Activated naive CD8-positive, alpha-beta T cell treated with anti-CD3 and anti-CD28 coated beads, Interleukin-2, amount 50 U/mL, for 24 hours (primary cell): Measurements from ENCODE around the gene KREMEN1.

Source experiments
- ATAC-seq: fragments of 150-1000 bp; cut with Tn5 transposase; one replicate; pipeline ENCODE4 v1.10.0; 2021
- DNase-seq: peaks from one replicate; pipeline ENCODE4 v3.0.0; 2021
- H3K27ac Mint-ChIP-seq: one replicate; pipeline ENCODE4 v1.8.0; 2021; ENCODE audit warnings: mild to moderate bottlenecking, mixed read lengths
- H3K27me3 Mint-ChIP-seq: one replicate; pipeline ENCODE4 v1.8.0; 2021; ENCODE audit warnings: mixed read lengths
- H3K36me3 Mint-ChIP-seq: one replicate; pipeline ENCODE4 v1.8.0; 2021; ENCODE audit warnings: low read depth, mixed read lengths
- H3K4me1 Mint-ChIP-seq: one replicate; pipeline ENCODE4 v1.8.0; 2021; ENCODE audit warnings: mixed read lengths
- H3K4me3 Mint-ChIP-seq: one replicate; pipeline ENCODE4 v1.8.0; 2021; ENCODE audit warnings: mild to moderate bottlenecking, moderate library complexity, mixed read lengths
- H3K9me3 Mint-ChIP-seq: one replicate; pipeline ENCODE4 v1.8.0; 2021; ENCODE audit warnings: mixed read lengths

KREMEN1 gene

DNA sequence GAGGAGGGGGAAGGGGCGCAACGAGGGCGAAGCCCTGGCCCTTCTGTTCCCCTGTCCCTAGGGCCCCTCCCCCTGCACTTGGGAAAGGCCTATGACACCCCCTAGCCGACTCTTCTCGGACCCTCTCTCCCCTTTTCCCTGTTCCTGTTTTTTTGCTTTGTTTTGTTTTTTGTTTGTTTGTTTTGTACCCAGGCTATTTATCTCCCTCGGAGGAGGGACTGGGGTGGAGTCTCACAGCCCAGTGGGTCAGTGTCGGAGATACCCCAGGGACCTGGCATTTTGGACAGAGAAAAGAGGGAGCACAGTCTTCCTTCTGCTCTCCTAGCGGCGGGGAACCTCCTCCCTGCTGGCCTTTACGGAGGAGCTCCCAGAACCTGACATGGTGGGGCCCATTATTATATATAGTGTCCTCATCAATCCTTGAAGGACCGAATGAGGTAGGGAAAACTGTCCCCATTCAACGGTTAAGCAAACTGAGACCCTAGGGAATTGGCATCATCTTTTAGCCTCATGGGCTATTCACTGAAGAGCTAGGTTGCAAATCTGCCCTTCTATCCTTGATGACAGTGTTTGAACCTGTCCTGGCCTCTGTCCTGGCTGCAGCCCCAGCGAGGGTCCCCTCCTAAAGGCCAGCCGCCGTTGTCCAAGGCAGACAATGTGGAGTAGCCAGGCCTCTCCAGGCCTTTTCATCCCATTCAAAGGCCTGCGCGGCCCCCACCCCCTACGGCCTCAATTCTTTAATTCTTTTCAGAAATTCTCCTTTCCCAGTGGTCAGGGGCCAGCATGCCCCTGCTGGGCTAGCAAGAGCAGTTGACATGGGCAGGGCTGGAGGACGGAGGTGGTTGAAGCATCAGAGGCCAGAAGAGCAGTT, 133.8 kb downstream of the KREMEN1 start:
- no peaks in the 10 kb centered on the region for H3K9me3 Mint-ChIP-seq
- H3K27ac Mint-ChIP-seq, result no peak overlapping the region
- peak overlapping the region; percentile 51 for H3K4me3 Mint-ChIP-seq
- ATAC-seq (no peak), DNase-seq (no peak)
- peaks cover 48% of the 10 kb centered on the region for H3K27me3 Mint-ChIP-seq
- no peaks in the 10 kb centered on the region for H3K36me3 Mint-ChIP-seq
- peaks cover 30% of the 10 kb centered on the region for H3K4me1 Mint-ChIP-seq

- H3K4me3 Mint-ChIP-seq, result no peak overlapping the region
- H3K27ac Mint-ChIP-seq, result no peak overlapping the region
- peaks cover 44% of the 10 kb centered on the region for H3K27me3 Mint-ChIP-seq
- DNase-seq (no peak), ATAC-seq (no peak)
- no peaks in the 10 kb centered on the region for H3K36me3 Mint-ChIP-seq
- no peaks in the 10 kb centered on the region for H3K9me3 Mint-ChIP-seq
- peaks cover 25% of the 10 kb centered on the region for H3K4me1 Mint-ChIP-seq
Observed at GRCh38 chr22:29207243-29207550, 134.4 kb downstream of the KREMEN1 start.

GRCh38 chr22:29207562-29208501, 135.0 kb downstream of the KREMEN1 start:
- H3K36me3 Mint-ChIP-seq, result no peaks in the 10 kb centered on the region
- H3K27me3 Mint-ChIP-seq, result peaks cover 43% of the 10 kb centered on the region
- H3K27ac Mint-ChIP-seq, result no peak overlapping the region
- ATAC-seq, result no peak
- H3K9me3 Mint-ChIP-seq, result no peaks in the 10 kb centered on the region
- DNase-seq, result no peak
- H3K4me1 Mint-ChIP-seq, result peaks cover 19% of the 10 kb centered on the region
- H3K4me3 Mint-ChIP-seq, result no peak overlapping the region

GRCh38 chr22:29208502-29208862, 135.6 kb downstream of the KREMEN1 start:
- Mint-ChIP-seq H3K9me3 (no peaks in the 10 kb centered on the region), H3K4me3 (no peak overlapping the region), H3K27ac (no peak overlapping the region), H3K36me3 (no peaks in the 10 kb centered on the region), H3K4me1 (peaks cover 12% of the 10 kb centered on the region), H3K27me3 (peaks cover 42% of the 10 kb centered on the region)
- DNase-seq (no peak), ATAC-seq (no peak)

DNA sequence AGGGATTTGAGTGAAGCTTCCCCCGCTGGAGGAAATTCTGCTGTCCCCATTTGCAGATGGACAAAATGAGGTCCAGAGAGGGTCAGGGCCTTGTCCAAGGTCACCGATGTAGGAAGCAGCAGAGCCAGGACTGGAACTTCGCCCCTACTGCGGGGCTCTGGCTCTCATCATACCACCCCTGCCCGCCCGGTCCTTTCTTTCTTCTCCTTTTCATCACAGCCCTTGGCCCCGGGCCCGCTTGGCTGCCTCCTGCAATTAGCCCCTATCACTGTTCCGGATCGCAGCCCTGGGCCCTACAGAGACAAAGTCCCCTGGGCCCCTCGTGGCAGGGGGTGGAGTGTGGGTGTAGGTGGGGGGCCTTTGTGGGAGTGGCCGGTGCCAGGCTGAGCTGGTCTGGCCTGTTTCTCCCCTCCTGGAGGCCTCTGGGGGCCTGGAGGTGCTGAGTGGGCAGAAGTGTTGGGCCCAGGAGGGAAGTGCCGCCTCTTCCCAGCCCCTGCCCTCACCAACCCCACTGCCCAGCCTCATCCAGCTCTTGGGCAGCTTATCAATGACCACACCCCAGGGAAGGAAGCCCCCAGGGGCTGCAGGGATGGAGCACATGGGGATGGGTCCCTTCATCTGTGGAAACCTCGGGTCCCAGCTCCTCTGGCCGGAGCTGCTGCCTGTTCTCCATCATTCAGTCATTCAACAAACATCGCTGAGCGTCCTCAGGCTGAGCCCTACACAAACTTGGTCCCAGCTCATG, 136.2 kb downstream of the KREMEN1 start:
- DNase-seq (no peak), ATAC-seq (no peak)
- H3K27me3 Mint-ChIP-seq, result peaks cover 40% of the 10 kb centered on the region
- no peak overlapping the region for H3K27ac Mint-ChIP-seq
- no peaks in the 10 kb centered on the region for H3K36me3 Mint-ChIP-seq
- H3K4me3 Mint-ChIP-seq, result no peak overlapping the region
- H3K9me3 Mint-ChIP-seq, result no peaks in the 10 kb centered on the region
- peaks cover 8% of the 10 kb centered on the region for H3K4me1 Mint-ChIP-seq

GRCh38 chr22:29209624-29209929, 136.7 kb downstream of the KREMEN1 start:
- ATAC-seq (no peak), DNase-seq (no peak)
- H3K27me3 Mint-ChIP-seq, result peaks cover 37% of the 10 kb centered on the region
- H3K36me3 Mint-ChIP-seq, result no peaks in the 10 kb centered on the region
- H3K27ac Mint-ChIP-seq, result no peak overlapping the region
- no peak overlapping the region for H3K4me3 Mint-ChIP-seq
- no peaks in the 10 kb centered on the region for H3K9me3 Mint-ChIP-seq
- peaks cover 6% of the 10 kb centered on the region for H3K4me1 Mint-ChIP-seq

DNA sequence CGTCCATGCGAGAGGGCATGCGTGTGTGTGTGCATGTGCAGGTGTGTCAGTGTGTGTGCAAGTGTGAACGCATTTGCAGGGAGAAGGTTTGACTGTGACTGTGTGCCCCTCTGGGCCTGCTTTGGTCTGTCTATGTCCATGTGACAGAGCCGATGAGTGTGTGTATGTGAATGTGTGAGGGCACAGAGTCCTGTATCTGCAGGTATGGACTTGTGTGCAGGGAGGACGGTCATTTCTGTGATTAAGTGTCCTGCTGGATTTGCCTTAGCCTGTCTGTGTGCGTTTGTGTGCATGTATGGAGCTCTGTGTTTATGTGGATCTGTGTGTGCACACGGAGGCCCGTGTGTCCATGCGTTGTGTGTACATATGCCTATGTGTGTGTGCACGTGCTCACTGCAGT, 138.2 kb downstream of the KREMEN1 start:
- Mint-ChIP-seq H3K27me3 (peaks cover 28% of the 10 kb centered on the region), H3K36me3 (no peaks in the 10 kb centered on the region), H3K4me3 (no peak overlapping the region), H3K9me3 (no peaks in the 10 kb centered on the region), H3K4me1 (peaks cover 3% of the 10 kb centered on the region), H3K27ac (no peak overlapping the region)
- DNase-seq, result no peak
- no peak for ATAC-seq

DNA sequence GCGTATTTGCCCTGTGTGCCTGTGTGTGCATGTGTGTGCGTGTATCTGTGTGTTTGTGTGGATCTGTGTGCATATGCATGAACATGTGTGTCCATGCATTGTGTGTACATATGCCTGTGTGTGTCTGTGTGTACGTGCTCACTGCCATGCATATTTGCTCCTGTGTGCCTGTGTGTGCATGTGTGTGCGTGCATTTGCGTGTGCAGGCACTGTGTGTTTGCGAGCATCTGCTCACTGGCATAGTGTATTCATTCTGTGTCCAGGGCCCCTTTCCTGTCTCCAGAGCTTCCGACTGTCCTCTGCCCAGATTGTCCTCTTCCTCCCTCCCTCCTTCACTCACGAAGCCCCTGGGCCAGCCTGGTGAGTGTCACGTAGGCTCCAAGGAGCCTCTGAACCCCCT, 138.6 kb downstream of the KREMEN1 start:
- Mint-ChIP-seq H3K36me3 (no peaks in the 10 kb centered on the region), H3K4me1 (peaks cover under 1% of the 10 kb centered on the region), H3K27me3 (peaks cover 25% of the 10 kb centered on the region), H3K4me3 (no peak overlapping the region), H3K9me3 (no peaks in the 10 kb centered on the region), H3K27ac (no peak overlapping the region)
- ATAC-seq (no peak), DNase-seq (no peak)

GRCh38 chr22:29212743-29213142, 139.9 kb downstream of the KREMEN1 start:
- ATAC-seq, result no peak
- no peak for DNase-seq
- Mint-ChIP-seq H3K36me3 (no peaks in the 10 kb centered on the region), H3K27ac (no peak overlapping the region), H3K4me3 (no peak overlapping the region), H3K4me1 (no peaks in the 10 kb centered on the region), H3K9me3 (no peaks in the 10 kb centered on the region), H3K27me3 (peaks cover 12% of the 10 kb centered on the region)

DNA sequence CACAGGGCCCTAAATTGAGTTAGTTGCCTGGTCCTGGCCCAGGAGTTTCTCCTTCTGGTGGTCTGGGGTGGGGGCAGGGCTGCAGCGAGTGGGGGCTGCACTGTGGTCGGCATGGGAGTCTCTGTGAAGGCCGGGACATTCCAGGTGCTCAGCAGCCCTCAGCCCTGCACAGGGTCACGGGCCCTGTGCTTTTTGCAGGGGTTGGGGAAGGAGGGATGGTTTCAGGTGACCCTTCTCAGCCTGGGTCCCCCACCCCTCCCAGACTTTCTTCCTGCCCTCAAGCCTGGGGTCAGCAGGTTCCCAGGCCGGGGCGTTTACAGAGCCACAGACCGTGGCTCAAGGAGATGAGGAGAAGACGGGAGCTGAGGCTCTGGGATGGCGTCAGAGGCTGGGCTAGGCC, 140.7 kb downstream of the KREMEN1 start:
- ATAC-seq (no peak), DNase-seq (no peak)
- no peak overlapping the region for H3K27ac Mint-ChIP-seq
- no peak overlapping the region for H3K4me3 Mint-ChIP-seq
- H3K9me3 Mint-ChIP-seq, result no peaks in the 10 kb centered on the region
- H3K36me3 Mint-ChIP-seq, result no peaks in the 10 kb centered on the region
- peaks cover 9% of the 10 kb centered on the region for H3K27me3 Mint-ChIP-seq
- no peaks in the 10 kb centered on the region for H3K4me1 Mint-ChIP-seq

- no peaks in the 10 kb centered on the region for H3K36me3 Mint-ChIP-seq
- ATAC-seq (no peak), DNase-seq (no peak)
- H3K27me3 Mint-ChIP-seq, result peaks cover 9% of the 10 kb centered on the region
- no peaks in the 10 kb centered on the region for H3K4me1 Mint-ChIP-seq
- no peak overlapping the region for H3K4me3 Mint-ChIP-seq
- no peak overlapping the region for H3K27ac Mint-ChIP-seq
- H3K9me3 Mint-ChIP-seq, result no peaks in the 10 kb centered on the region
Observed at GRCh38 chr22:29214232-29214631, 141.4 kb downstream of the KREMEN1 start.

DNA sequence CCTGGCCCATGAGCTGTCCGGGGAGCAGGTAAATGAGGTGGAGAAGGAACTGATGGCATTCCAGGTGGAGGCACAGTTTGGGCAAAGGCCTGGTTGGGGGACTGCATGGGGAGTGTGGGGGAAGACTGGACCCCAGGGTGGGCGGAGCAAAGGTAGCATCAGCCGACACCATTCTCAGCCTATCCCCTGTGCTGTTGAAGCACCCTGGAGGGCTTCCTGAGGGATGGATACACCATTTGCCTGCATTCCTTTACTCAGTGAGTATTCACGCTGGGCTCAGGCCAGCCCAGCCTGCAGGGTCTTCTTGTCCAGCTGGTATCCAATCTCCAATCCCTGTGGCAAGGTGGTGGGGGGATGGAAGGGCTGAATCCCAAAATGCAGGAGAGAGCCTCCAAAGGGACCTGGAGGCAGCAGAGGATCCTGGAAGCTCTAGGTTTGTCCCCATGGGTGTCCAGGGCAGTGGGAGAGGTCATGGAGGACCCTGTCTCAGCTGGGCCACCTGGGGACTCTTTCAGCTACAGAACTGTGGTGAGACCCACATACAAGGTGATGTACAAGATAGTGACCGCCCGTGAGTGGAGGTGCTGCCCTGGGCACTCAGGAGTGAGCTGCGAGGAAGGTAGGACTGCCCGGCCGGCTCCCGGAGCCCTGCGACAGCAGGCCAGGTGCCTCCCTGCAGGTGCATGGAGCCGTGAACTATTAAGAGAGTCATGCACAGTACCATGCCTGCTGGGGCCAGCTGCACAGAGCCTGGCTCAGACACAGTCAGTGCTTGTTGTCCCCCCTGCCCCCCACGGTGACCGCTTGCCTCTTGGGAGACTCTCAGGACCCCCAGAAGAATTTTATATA, 142.4 kb downstream of the KREMEN1 start:
- ATAC-seq (no peak), DNase-seq (no peak)
- H3K4me3 Mint-ChIP-seq, result no peak overlapping the region
- no peaks in the 10 kb centered on the region for H3K9me3 Mint-ChIP-seq
- no peak overlapping the region for H3K27ac Mint-ChIP-seq
- no peaks in the 10 kb centered on the region for H3K36me3 Mint-ChIP-seq
- H3K27me3 Mint-ChIP-seq, result peaks cover 11% of the 10 kb centered on the region
- H3K4me1 Mint-ChIP-seq, result no peaks in the 10 kb centered on the region

DNA sequence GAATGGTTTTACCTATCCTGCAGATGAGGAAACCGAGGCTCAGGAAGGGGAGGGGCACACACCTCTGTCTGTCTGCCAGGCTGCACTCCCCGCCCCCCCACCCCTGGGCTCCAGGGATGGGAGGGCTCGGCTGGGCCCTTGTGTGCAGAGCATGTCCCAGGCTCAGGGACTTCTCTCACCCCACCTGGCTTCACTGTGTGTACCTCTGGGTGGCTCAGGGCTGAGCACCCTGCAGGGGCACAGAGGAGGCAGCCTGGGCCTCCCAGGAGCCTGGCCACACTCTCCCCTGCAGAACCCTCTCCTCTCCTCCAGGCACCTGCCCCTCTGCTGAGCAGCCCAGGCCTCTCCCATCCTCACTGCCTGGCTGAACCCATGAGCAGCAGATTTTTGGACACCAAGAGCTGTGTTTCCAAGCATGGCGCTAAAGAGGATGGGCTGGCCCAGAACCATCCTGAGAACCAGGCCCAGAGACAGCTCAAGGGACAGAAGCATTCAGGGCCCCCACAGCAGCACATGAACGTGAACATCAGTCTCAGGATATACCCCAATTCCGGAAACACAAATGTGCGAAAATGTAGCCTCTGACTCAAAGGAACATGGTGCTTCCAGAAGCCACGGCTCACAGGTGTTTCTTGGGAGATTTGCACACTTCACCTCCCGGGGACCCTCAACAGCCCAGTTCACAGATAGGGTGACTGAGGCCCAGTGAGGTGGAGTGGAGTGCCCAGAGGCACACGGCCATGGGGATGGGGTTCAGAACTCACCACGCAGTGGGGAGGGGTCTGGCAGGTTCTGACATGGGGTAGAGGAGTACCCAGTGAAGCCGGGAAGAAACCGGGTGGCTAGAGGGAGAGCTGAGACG, 143.4 kb downstream of the KREMEN1 start:
- Mint-ChIP-seq H3K27ac (no peak overlapping the region), H3K27me3 (peaks cover 7% of the 10 kb centered on the region), H3K4me1 (no peaks in the 10 kb centered on the region), H3K36me3 (no peaks in the 10 kb centered on the region), H3K4me3 (no peak overlapping the region), H3K9me3 (no peaks in the 10 kb centered on the region)
- no peak for DNase-seq
- ATAC-seq, result no peak
